GM19468 (cell line): ENCODE data around the gene LRRC37A.
"Not testable (repeated sequence)": the region's sequence is repeated elsewhere in the genome, so short reads cannot be mapped to it uniquely, and the experiment has no call there.

ENCODE experiments used
- ATAC-seq: cut with Tn5 transposase; IDR thresholded peaks from one replicate; pipeline ENCODE4 v1.9.1; 2021; ENCODE audit warnings: mild to moderate bottlenecking, moderate library complexity, moderate number of reproducible peaks; ENCODE audit not compliant: unreplicated experiment; ENCODE audit errors: extremely low read depth

Gene LRRC37A

GRCh38 chr17:46294831-46295230, at the start of gene LRRC37A:
Gene LRRC37A (plus strand): TSS chr17:46295131. CDS start chr17:46295134, 3 bp downstream.
- not testable (repeated sequence) for ATAC-seq

DNA sequence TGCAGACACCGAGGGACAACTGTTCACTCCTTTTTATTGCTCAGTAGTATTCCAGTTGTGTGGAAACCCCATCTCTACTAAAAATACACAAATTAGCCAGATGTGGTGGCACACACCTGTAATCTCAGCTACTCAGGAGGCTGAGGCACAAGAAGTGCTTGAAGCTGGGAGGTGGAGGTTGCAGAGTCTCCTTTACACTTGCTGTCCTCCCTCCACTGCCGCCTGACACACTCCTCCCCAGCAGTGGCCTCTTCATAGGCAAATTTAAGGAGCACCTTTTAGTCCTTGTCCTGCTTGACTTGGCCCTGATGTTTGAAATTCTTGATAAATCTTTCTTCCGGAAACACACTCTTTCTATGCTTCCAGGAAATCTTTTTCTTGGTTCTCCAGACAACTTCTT, 45.8 kb upstream of the LRRC37A start:
- ATAC-seq = not testable (repeated sequence)

- not testable (repeated sequence) for ATAC-seq
Observed at GRCh38 chr17:46252804-46253203, 42.1 kb upstream of the LRRC37A start.

DNA sequence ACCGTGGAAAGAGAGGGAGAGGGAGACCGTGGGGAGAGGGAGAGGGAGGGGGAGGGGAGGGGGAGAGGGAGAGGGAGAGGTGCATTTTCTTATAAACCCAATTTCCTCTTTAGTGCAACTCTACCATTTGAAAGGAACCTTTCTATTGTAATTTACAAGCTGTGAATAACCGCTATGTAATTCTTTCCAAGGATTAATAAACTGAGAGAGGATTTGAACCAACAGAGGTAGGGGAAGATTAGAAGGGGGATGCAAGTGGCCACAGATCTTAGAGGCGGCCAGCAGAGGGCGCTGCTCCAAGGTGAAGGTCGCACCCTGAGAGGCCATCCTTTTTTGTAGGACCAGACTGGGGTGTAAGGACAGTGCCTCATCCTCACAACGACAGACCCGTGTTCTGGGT, 41.2 kb upstream of the LRRC37A start:
- not testable (repeated sequence) for ATAC-seq

- ATAC-seq = not testable (repeated sequence)
Observed at GRCh38 chr17:46254215-46254614, 40.7 kb upstream of the LRRC37A start.

- ATAC-seq = not testable (repeated sequence)
Observed at GRCh38 chr17:46256369-46256768, 38.6 kb upstream of the LRRC37A start.

DNA sequence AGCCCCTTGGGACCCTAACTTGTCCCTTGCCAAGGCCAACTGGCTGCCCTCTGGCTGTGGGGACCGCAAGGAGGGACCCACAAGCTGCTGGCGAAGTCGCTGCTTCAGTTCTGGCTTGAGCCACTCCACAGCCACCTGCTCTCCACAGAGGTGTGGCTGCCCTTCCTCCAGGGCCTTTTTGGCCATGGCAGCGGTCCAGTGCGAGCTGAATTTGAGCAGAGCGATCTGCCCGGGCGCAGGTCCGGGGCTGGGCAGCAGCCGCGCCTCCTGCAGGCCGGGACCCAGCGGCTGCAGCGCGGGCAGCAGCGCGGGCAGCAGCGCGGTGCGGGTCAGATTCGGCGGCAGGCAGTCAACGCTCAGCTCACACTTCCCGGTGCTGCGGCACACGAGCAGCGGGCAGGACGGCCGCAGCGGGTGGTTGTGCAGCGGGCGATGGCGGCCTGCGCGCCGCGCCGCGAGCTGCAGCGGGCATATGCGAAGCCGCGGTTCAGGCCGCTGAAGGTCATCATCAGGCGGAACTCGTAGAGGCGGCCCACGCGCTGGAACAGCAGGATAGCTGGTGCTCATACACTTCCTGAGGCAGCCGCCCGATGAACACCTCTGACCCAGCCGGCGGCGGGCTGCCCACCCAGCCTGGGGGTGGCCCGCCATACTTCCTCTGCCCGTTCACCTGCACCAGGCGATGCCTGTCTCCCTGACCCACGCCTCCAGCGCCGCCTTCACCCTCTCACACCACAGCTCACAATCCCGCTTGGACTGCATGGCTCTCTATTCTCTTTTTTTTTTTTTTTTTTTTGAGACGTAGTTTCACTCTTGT, 34.9 kb upstream of the LRRC37A start:
- ATAC-seq = not testable (repeated sequence)

DNA sequence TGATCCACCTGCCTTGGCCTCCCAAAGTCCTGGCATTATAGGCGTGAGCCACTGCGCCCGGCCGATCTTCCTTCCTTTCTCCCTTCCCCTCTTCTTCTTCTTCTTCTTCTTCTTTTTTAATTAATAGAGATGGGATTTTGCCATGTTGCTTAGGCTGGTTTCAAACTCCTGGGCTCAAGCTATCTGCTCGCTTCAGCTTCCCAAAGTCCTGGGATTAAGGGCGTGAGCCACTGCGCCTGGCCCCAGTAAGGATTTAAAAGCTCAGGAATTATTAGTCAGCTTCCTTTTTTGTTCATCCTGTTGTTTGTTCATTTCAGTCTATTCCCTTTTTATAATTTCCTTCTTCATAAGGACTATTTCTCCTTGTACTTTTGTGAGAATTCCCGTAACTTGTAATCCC, 32.7 kb upstream of the LRRC37A start:
- ATAC-seq = no peak

DNA sequence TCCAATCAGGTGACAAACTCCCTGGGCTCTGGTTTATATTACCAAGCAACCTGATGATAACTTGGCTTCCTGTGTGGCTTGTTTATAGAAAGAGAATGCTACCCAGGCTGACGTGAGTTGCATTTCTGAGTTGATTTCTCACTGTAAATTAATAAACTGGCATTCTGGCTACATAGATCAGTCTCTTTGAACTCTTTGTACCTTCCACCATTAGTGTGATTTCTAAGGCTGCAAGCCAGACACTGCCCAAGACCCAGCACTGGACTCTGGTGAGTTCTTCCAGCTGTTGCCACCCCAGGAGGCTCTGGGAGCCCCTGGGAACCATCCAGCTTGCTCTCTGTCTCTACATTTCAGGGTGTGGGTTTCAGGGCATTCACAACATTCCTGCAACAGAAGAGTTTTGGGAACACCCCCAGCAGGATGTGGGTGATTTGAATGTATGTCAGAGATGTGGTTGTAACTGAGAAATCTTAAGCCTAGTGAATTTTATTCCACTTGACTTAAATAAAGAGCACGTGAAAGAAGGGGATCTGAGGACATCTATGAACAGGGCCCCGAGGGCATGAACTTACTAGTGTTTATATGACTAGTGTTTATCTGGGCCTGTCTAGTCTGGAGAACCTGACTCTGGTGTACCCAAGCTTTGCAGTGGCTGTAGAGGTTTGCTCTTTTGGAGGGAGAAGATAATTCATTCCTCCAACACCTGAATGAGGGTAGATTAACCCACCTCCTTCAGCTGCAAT, 30.3 kb upstream of the LRRC37A start:
- no peak for ATAC-seq

GRCh38 chr17:46266063-46266655, 28.8 kb upstream of the LRRC37A start:
- not testable (repeated sequence) for ATAC-seq

GRCh38 chr17:46266656-46267544, 28.0 kb upstream of the LRRC37A start:
- ATAC-seq = peak; percentile 70

DNA sequence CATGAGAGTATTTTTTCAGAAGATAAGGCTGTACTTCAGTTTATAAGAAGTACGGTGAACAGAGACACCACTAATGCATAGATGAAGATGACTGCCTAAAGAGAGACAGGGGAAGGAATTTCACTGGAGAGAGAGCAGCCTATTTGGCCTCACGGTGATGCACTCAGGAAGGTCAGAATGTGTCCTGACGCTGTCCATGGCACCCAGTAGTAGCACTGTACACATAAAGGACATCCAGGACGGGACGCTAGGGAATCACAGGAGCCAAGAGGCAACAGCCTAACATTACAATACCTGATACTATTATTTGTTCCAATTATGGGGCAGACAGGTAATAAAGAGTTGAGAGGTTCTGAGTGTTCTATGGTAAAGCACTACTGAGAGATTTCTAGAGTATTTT, 24.9 kb upstream of the LRRC37A start:
- no peak for ATAC-seq

DNA sequence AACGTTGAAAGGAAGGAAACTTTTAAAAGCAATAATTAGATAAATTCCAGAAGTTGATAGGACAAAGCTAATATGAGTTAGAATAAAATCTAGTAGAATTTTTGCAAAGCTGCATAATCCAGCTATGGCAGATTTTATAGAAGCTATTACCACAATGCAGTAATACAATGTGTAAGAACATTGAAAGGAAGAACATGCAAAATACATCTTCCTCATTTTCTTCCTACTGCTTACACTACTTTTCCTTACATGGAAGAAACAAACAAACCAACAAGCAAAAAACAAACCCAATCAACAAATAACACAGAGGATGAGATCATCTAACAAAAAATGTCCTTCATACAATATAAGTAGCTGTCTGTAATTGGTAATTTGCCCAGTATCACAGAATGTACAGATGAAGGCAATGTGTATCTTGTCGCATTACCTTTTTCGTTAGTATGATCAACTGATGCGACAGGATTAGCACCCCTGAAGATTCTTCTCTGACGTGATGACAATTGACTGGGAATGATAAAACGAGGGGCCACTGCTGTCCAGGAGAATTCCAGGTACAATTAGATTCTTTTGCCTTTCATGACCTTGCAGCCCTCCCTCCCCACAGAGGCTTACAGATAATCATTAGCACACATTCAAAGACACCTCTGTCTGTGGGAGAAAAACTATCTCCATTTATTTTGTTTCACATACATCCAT, 21.2 kb upstream of the LRRC37A start:
- no peak for ATAC-seq

- no peak for ATAC-seq
Observed at GRCh38 chr17:46274238-46274637, 20.7 kb upstream of the LRRC37A start.

- not testable (repeated sequence) for ATAC-seq
Observed at GRCh38 chr17:46276728-46277479, 18.0 kb upstream of the LRRC37A start.

- not testable (repeated sequence) for ATAC-seq
Observed at GRCh38 chr17:46281336-46281735, 13.6 kb upstream of the LRRC37A start.

GRCh38 chr17:46282635-46283034, 12.3 kb upstream of the LRRC37A start:
- not testable (repeated sequence) for ATAC-seq

- not testable (repeated sequence) for ATAC-seq
Observed at GRCh38 chr17:46284467-46284866, 10.5 kb upstream of the LRRC37A start.

- ATAC-seq = not testable (repeated sequence)
Observed at GRCh38 chr17:46285500-46285899, 9.4 kb upstream of the LRRC37A start.
